Measurements from ENCODE around the gene PFN1. TPM values are rescaled to one million over a fixed set of nuclear protein-coding genes. Genes with fewer than 3 reads are reported as not detected.

PFN1 gene
- total RNA-seq, 2 donors from 2014 or later, result 806 to 1,230 TPM

DNA sequence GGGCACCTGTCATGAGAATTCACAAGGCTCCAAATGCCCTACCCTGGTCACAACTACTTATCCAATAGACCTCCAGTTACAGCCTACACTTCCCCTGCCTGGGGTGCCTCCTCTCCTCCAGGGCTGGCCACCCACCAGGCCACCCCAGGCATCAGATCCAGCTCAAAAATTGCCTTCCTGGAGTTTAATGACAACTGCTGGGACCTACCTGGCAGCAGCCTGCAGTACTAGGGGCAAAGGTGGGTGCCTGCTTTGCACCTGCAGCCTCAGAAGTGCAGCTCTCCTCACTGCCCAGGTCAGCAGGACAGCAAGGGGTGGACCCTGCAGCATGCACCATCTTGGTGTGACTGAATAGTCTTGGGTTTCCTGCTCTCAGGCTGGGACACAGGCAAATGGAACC lies 12.7 kb downstream of the PFN1 start:
- DNase-seq (ENCODE audit: low spot score), result no peak
- ATAC-seq (ENCODE audit: insufficient number of reproducible peaks, low FRiP score, low read depth), result no peak
- TF ChIP-seq, protein P1, sequence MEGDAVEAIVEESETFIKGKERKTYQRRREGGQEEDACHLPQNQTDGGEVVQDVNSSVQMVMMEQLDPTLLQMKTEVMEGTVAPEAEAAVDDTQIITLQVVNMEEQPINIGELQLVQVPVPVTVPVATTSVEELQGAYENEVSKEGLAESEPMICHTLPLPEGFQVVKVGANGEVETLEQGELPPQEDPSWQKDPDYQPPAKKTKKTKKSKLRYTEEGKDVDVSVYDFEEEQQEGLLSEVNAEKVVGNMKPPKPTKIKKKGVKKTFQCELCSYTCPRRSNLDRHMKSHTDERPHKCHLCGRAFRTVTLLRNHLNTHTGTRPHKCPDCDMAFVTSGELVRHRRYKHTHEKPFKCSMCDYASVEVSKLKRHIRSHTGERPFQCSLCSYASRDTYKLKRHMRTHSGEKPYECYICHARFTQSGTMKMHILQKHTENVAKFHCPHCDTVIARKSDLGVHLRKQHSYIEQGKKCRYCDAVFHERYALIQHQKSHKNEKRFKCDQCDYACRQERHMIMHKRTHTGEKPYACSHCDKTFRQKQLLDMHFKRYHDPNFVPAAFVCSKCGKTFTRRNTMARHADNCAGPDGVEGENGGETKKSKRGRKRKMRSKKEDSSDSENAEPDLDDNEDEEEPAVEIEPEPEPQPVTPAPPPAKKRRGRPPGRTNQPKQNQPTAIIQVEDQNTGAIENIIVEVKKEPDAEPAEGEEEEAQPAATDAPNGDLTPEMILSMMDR (IDR thresholded peaks at IDR 0.05), result no peak
- H3K36me3 ChIP-seq, result peaks cover 19% of the 10 kb centered on the region
- no peaks in the 10 kb centered on the region for H3K27me3 ChIP-seq (replicated peaks; ENCODE audit: insufficient read depth)
- peaks cover 9 to 22% of the 10 kb centered on the region in 2 donors for H3K4me1 ChIP-seq (ENCODE audit: control insufficient read depth in 1 of 2, low read depth in 2 of 2)
- no peaks in the 10 kb centered on the region for H3K9me3 ChIP-seq
- no peak overlapping the region for H3K4me3 ChIP-seq
- H3K27ac ChIP-seq, result no peak overlapping the region

DNA sequence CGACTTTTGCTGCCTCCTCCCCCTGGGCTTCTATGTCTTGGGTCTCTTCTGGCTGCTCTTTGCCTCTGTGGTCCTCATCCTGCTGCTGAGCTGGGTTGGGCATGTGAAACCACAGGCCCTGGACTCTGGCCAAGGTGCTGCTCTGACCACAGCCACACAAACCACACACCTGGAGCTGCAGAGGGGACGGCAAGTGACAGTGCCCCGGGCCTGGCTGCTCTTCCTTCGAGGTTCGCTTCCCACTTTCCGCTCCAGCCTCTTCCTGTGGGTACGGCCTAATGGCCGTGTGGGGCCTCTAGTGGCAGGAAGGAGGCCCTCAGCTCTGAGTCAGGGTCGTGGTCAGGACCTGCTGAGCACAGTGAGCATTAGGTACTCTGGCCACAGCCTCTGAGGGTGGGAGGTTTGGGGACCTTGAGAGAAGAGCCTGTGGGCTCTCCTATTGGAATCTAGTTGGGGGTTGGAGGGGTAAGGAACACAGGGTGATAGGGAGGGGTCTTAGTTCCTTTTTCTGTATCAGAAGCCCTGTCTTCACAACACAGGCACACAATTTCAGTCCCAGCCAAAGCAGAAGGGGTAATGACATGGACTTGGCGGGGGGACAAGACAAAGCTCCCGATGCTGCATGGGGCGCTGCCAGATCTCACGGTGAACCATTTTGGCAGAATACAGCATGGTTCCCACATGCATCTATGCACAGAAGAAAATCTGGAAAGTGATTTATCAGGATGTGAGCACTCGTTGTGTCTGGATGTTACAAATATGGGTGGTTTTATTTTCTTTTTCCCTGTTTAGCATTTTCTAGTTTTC lies 14.0 kb downstream of the PFN1 start:
- TF ChIP-seq, protein P1 (IDR thresholded peaks at IDR 0.05), result no peak
- H3K36me3 ChIP-seq, result peaks cover 19% of the 10 kb centered on the region
- H3K4me3 ChIP-seq, result no peak overlapping the region
- no peak overlapping the region for H3K27ac ChIP-seq
- ATAC-seq (ENCODE audit: insufficient number of reproducible peaks, low FRiP score, low read depth) (no peak), DNase-seq (ENCODE audit: low spot score) (no peak)
- peaks cover 9 to 22% of the 10 kb centered on the region in 2 donors for H3K4me1 ChIP-seq (ENCODE audit: control insufficient read depth in 1 of 2, low read depth in 2 of 2)
- no peaks in the 10 kb centered on the region for H3K9me3 ChIP-seq
- no peaks in the 10 kb centered on the region for H3K27me3 ChIP-seq (replicated peaks; ENCODE audit: insufficient read depth)

DNA sequence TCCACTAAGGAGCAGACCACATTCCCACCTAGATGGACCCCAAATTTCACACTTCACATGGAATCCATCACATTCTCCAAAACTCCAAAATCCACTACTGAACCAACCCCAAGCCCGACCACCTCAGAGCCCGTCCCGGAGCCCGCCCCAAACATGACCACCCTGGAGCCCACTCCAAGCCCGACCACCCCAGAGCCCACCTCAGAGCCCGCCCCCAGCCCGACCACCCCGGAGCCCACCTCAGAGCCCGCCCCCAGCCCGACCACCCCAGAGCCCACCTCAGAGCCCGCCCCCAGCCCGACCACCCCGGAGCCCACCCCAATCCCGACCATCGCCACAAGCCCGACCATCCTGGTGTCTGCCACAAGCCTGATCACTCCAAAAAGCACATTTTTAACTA lies 14.7 kb downstream of the PFN1 start:
- Histone ChIP-seq H3K4me1 (ENCODE audit: control insufficient read depth in 1 of 2, low read depth in 2 of 2) (peaks cover 4 to 15% of the 10 kb centered on the region in 2 donors), H3K27ac (no peak overlapping the region), H3K27me3 (replicated peaks; ENCODE audit: insufficient read depth) (no peaks in the 10 kb centered on the region), H3K9me3 (no peaks in the 10 kb centered on the region), H3K4me3 (no peak overlapping the region), H3K36me3 (peaks cover 19% of the 10 kb centered on the region)
- TF ChIP-seq, protein P1 (IDR thresholded peaks at IDR 0.05), result no peak
- ATAC-seq (ENCODE audit: insufficient number of reproducible peaks, low FRiP score, low read depth) (no peak), DNase-seq (ENCODE audit: low spot score) (no peak)

DNA sequence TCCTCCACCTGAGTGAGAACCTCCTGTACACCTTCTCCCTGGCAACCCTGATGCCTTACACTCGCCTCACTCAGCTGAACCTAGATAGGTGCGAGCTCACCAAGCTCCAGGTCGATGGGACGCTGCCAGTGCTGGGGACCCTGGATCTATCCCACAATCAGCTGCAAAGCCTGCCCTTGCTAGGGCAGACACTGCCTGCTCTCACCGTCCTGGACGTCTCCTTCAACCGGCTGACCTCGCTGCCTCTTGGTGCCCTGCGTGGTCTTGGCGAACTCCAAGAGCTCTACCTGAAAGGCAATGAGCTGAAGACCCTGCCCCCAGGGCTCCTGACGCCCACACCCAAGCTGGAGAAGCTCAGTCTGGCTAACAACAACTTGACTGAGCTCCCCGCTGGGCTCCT lies 15.6 kb downstream of the PFN1 start:
- TF ChIP-seq, protein P1 (IDR thresholded peaks at IDR 0.05), result no peak
- ATAC-seq (ENCODE audit: insufficient number of reproducible peaks, low FRiP score, low read depth), result no peak

DNA sequence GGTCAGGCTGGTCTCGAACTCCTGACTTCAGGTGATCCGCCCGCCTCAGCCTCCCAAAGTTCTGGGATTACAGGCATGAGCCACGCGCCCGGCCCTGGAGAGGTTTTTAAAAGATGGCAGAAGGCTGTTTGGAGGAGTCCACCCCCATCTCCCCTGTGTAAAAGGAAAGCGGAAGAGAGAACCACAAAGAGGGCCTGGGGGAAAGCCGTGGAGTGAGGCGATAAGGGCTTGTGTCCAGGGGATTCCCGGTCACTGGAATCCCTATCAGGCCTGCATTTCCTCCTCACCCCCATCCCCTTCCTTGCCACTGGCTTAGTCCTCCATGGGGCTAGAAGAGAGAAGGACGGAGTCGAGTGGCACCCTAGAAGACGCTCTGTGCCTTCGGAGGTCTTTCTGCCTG lies 16.4 kb downstream of the PFN1 start, which contains the start of gene GP1BA:
GP1BA (plus strand) TSS at position 315 of the 400 bp plus-strand sequence. CDS start 328 bp downstream, outside the sequence.
- Histone ChIP-seq H3K36me3 (peaks cover 7% of the 10 kb centered on the region), H3K4me3 (no peak within 1 kb of the TSS), H3K27ac (no peak within 1 kb of the TSS), H3K9me3 (no peaks in the 10 kb centered on the region), H3K27me3 (replicated peaks; ENCODE audit: insufficient read depth) (no peaks in the 10 kb centered on the region), H3K4me1 (ENCODE audit: control insufficient read depth in 1 of 2, low read depth in 2 of 2) (peaks cover 0 to 9% of the 10 kb centered on the region in 2 donors)
- TF ChIP-seq, protein P1 (IDR thresholded peaks at IDR 0.05), result no peak
- DNase-seq (ENCODE audit: low spot score), result no peak
- no peak for ATAC-seq (ENCODE audit: insufficient number of reproducible peaks, low FRiP score, low read depth)

More for the DNA sequence above, 15.6 kb downstream of the PFN1 start:
- H3K9me3 ChIP-seq, result no peaks in the 10 kb centered on the region
- H3K36me3 ChIP-seq, result peaks cover 15% of the 10 kb centered on the region
- peaks cover 0 to 9% of the 10 kb centered on the region in 2 donors for H3K4me1 ChIP-seq (ENCODE audit: control insufficient read depth in 1 of 2, low read depth in 2 of 2)
- no peak for DNase-seq (ENCODE audit: low spot score)
- H3K27me3 ChIP-seq (replicated peaks; ENCODE audit: insufficient read depth), result no peaks in the 10 kb centered on the region
- no peak overlapping the region for H3K27ac ChIP-seq
- H3K4me3 ChIP-seq, result no peak overlapping the region

Measured in thoracic aorta (tissue), 2 donors.